Body of pancreas (tissue), 4 donors: ENCODE results near the gene CLDN14.

Experiments
- CTCF ChIP-seq, 7 experiments: fragments of 450-650 bp in 4 of 7; fragments of 200-600 bp in 3 of 7; sonication (generic) in 3 of 7; IDR thresholded peaks; one replicate each; pipeline ENCODE4 v1.5.1; 2016 to 2019; ENCODE audit warnings: antibody characterized with exemption in 7 of 7
- POLR2A ChIP-seq, 3 donors: fragments of 450-650 bp; IDR thresholded peaks; one replicate each; pipeline ENCODE4 v1.6.1; 2016; ENCODE audit warnings: antibody characterized with exemption in 3 of 3, mild to moderate bottlenecking in 2 of 3

GRCh38 chr21:36431252-36431651 is 48.7 kb downstream of the CLDN14 start:
- TF ChIP-seq CTCF (IDR thresholded peaks at IDR 0.05) (no peak), POLR2A (IDR thresholded peaks at IDR 0.05) (no peak)
